GM19099 (cell line): ENCODE results near the gene WWOX.

Experiments used
- POLR2A ChIP-seq: IDR thresholded peaks from 3 replicates; pipeline ENCODE4 v1.6.1; 2011; ENCODE audit warnings: low read depth; ENCODE audit not compliant: insufficient read length; ENCODE audit errors: extremely low read depth

The WWOX gene

GRCh38 chr16:78607465-78607864 is 508.0 kb downstream of the WWOX start:
- TF ChIP-seq POLR2A: no peak

- no peak for TF ChIP-seq POLR2A
Observed at GRCh38 chr16:78608305-78608776, 508.9 kb downstream of the WWOX start.

- no peak for TF ChIP-seq POLR2A
Observed at GRCh38 chr16:78609402-78610274, 510.2 kb downstream of the WWOX start.

GRCh38 chr16:78611318-78611717 is 511.9 kb downstream of the WWOX start:
- TF ChIP-seq POLR2A: no peak

- no peak for TF ChIP-seq POLR2A
Observed at GRCh38 chr16:78619811-78620210, 520.4 kb downstream of the WWOX start.

- no peak for TF ChIP-seq POLR2A
Observed at GRCh38 chr16:78620291-78620690, 520.8 kb downstream of the WWOX start.

- no peak for TF ChIP-seq POLR2A
Observed at GRCh38 chr16:78623796-78624195, 524.3 kb downstream of the WWOX start.

- no peak for TF ChIP-seq POLR2A
Observed at GRCh38 chr16:78624366-78624765, 524.9 kb downstream of the WWOX start.

GRCh38 chr16:78628461-78629045 is 529.1 kb downstream of the WWOX start:
- TF ChIP-seq POLR2A: no peak

- TF ChIP-seq POLR2A: no peak
Observed at GRCh38 chr16:78629173-78629572, 529.7 kb downstream of the WWOX start.

- TF ChIP-seq POLR2A: no peak
Observed at GRCh38 chr16:78630102-78630501, 530.6 kb downstream of the WWOX start.

GRCh38 chr16:78633551-78633950 is 534.1 kb downstream of the WWOX start:
- TF ChIP-seq POLR2A: no peak

GRCh38 chr16:78635807-78636206 is 536.4 kb downstream of the WWOX start:
- no peak for TF ChIP-seq POLR2A

GRCh38 chr16:78638371-78638770 is 538.9 kb downstream of the WWOX start:
- no peak for TF ChIP-seq POLR2A

GRCh38 chr16:78639775-78640174 is 540.3 kb downstream of the WWOX start:
- TF ChIP-seq POLR2A: no peak

- TF ChIP-seq POLR2A: no peak
Observed at GRCh38 chr16:78640886-78641285, 541.4 kb downstream of the WWOX start.
